GM21360 (cell line): Measurements from ENCODE around the gene YARS1.

Source experiments
- ATAC-seq: cut with Tn5 transposase; IDR thresholded peaks from one replicate; pipeline ENCODE4 v1.9.1; 2021; ENCODE audit warnings: mild to moderate bottlenecking, moderate library complexity; ENCODE audit not compliant: unreplicated experiment

Gene YARS1

GRCh38 chr1:32766328-32766972 lies 50.7 kb downstream of the YARS1 start:
- no peak for ATAC-seq

- no peak for ATAC-seq
Observed at GRCh38 chr1:32765570-32766327, 51.4 kb downstream of the YARS1 start.

- ATAC-seq, result no peak
Observed at GRCh38 chr1:32764826-32765569, 52.2 kb downstream of the YARS1 start.

- ATAC-seq, result no peak
Observed at GRCh38 chr1:32763221-32763620, 53.9 kb downstream of the YARS1 start.

- ATAC-seq, result no peak
Observed at GRCh38 chr1:32761936-32762335, 55.2 kb downstream of the YARS1 start.

- no peak for ATAC-seq
Observed at GRCh38 chr1:32761253-32761877, 55.8 kb downstream of the YARS1 start.

GRCh38 chr1:32759997-32760623 lies 57.0 kb downstream of the YARS1 start:
- no peak for ATAC-seq

- ATAC-seq, result no peak
Observed at GRCh38 chr1:32759521-32759981, 57.6 kb downstream of the YARS1 start.

- ATAC-seq, result no peak
Observed at GRCh38 chr1:32758795-32759430, 58.2 kb downstream of the YARS1 start.

GRCh38 chr1:32758177-32758794 lies 58.9 kb downstream of the YARS1 start:
- ATAC-seq, result no peak

- ATAC-seq, result no peak
Observed at GRCh38 chr1:32757213-32757895, 59.8 kb downstream of the YARS1 start.

- ATAC-seq, result no peak
Observed at GRCh38 chr1:32755810-32756159, 61.4 kb downstream of the YARS1 start.

GRCh38 chr1:32755098-32755809 lies 61.9 kb downstream of the YARS1 start:
- ATAC-seq, result no peak

GRCh38 chr1:32754317-32755097 lies 62.7 kb downstream of the YARS1 start:
- no peak for ATAC-seq

- ATAC-seq, result no peak
Observed at GRCh38 chr1:32753532-32754316, 63.4 kb downstream of the YARS1 start.

- ATAC-seq, result no peak
Observed at GRCh38 chr1:32749771-32750170, 67.4 kb downstream of the YARS1 start.

- ATAC-seq, result no peak
Observed at GRCh38 chr1:32749332-32749731, 67.8 kb downstream of the YARS1 start.
